ENCODE data around the gene TMEM81. TPM values are rescaled to one million over a fixed set of nuclear protein-coding genes. Genes with fewer than 3 reads are reported as not detected.
A peak's percentile ranks its signal among the peaks of the same experiment; 100 is the strongest.

TMEM81 gene
- total and polyA plus RNA-seq, 7 donors, result 0.92 to 3.6 (median 2.2) TPM; not detected in 1

- peaks cover 0 to 8% (median 2%) of the 10 kb centered on the region in 4 donors for H3K4me1 ChIP-seq
- no peak overlapping the region for H3K4me3 ChIP-seq
- no peak for DNase-seq
- TF ChIP-seq POLR2AphosphoS5 (IDR thresholded peaks at IDR 0.05) (no peak), CTCF (IDR thresholded peaks at IDR 0.05) (no peak), POLR2A (IDR thresholded peaks at IDR 0.05) (no peak), EP300 (IDR thresholded peaks at IDR 0.05) (no peak)
- no peak overlapping the region for H3K27ac ChIP-seq
- no peaks in the 10 kb centered on the region for H3K36me3 ChIP-seq
- intact Hi-C loops (cut with DNase I), result no loop called here
- no peaks in the 10 kb centered on the region for H3K27me3 ChIP-seq
- H3K9me3 ChIP-seq, result no peaks in the 10 kb centered on the region
- 89 to 90% methylated on average over 9 of the region's 9 CpGs for WGBS, 2 donors
These were observed 12.0 kb downstream of the TMEM81 start for GRCh38 chr1:205072286-205072685.

- DNase-seq, result no peak
- TF ChIP-seq CTCF (IDR thresholded peaks at IDR 0.05) (no peak), POLR2A (IDR thresholded peaks at IDR 0.05) (no peak), EP300 (IDR thresholded peaks at IDR 0.05) (no peak), POLR2AphosphoS5 (IDR thresholded peaks at IDR 0.05) (no peak)
- Histone ChIP-seq H3K36me3 (no peaks in the 10 kb centered on the region), H3K9me3 (no peaks in the 10 kb centered on the region), H3K4me1 (peaks cover 0 to 8% (median 2%) of the 10 kb centered on the region in 4 donors), H3K4me3 (no peak overlapping the region), H3K27me3 (no peaks in the 10 kb centered on the region), H3K27ac (no peak overlapping the region)
- 87 to 89% methylated on average over 12 of the region's 12 CpGs for WGBS, 2 donors
- intact Hi-C loops (cut with DNase I), result no loop called here
These were observed 12.5 kb downstream of the TMEM81 start for GRCh38 chr1:205071801-205072200.

GRCh38 chr1:205071028-205071409 is 13.2 kb downstream of the TMEM81 start:
- no peak for DNase-seq
- TF ChIP-seq EP300 (IDR thresholded peaks at IDR 0.05), result no peak
- no peak for TF ChIP-seq POLR2AphosphoS5 (IDR thresholded peaks at IDR 0.05)
- no peak for TF ChIP-seq CTCF (IDR thresholded peaks at IDR 0.05)
- no peak for TF ChIP-seq POLR2A (IDR thresholded peaks at IDR 0.05)
- no peak overlapping the region for H3K4me3 ChIP-seq
- H3K4me1 ChIP-seq, result peaks cover 0 to 8% (median 2%) of the 10 kb centered on the region in 4 donors
- no peaks in the 10 kb centered on the region for H3K36me3 ChIP-seq
- no peak overlapping the region for H3K27ac ChIP-seq
- intact Hi-C loops (cut with DNase I), result no loop called here
- H3K27me3 ChIP-seq, result no peaks in the 10 kb centered on the region
- no peaks in the 10 kb centered on the region for H3K9me3 ChIP-seq
- WGBS, 2 donors, result 91 to 94% methylated on average over 2 of the region's 2 CpGs

- TF ChIP-seq EP300 (IDR thresholded peaks at IDR 0.05), result no peak
- no peak for TF ChIP-seq POLR2A (IDR thresholded peaks at IDR 0.05)
- no peak for TF ChIP-seq POLR2AphosphoS5 (IDR thresholded peaks at IDR 0.05)
- TF ChIP-seq CTCF (IDR thresholded peaks at IDR 0.05), result no peak
- no peaks in the 10 kb centered on the region for H3K36me3 ChIP-seq
- H3K9me3 ChIP-seq, result no peaks in the 10 kb centered on the region
- no peaks in the 10 kb centered on the region for H3K27me3 ChIP-seq
- peak; percentile 62 for DNase-seq
- WGBS, 2 donors, result 82 to 87% methylated on average over 42 of the region's 42 CpGs
- H3K4me3 ChIP-seq, result no peak overlapping the region
- peaks cover 0 to 8% (median 2%) of the 10 kb centered on the region in 4 donors for H3K4me1 ChIP-seq
- intact Hi-C loops (cut with DNase I), result no loop called here
- no peak overlapping the region for H3K27ac ChIP-seq
These were observed 14.7 kb downstream of the TMEM81 start for GRCh38 chr1:205069371-205070125.

Data from sigmoid colon (tissue), 7 donors.